Activated CD8-positive, alpha-beta memory T cell treated with anti-CD3 and anti-CD28 coated beads for 24 hours (primary cell): Measurements from ENCODE around the gene ACAA2.
A peak's percentile ranks its signal among the peaks of the same experiment; 100 is the strongest.

Source experiments
- DNase-seq: peaks from one replicate; pipeline ENCODE4 v3.0.0-alpha.2; 2020

ACAA2 gene

DNA sequence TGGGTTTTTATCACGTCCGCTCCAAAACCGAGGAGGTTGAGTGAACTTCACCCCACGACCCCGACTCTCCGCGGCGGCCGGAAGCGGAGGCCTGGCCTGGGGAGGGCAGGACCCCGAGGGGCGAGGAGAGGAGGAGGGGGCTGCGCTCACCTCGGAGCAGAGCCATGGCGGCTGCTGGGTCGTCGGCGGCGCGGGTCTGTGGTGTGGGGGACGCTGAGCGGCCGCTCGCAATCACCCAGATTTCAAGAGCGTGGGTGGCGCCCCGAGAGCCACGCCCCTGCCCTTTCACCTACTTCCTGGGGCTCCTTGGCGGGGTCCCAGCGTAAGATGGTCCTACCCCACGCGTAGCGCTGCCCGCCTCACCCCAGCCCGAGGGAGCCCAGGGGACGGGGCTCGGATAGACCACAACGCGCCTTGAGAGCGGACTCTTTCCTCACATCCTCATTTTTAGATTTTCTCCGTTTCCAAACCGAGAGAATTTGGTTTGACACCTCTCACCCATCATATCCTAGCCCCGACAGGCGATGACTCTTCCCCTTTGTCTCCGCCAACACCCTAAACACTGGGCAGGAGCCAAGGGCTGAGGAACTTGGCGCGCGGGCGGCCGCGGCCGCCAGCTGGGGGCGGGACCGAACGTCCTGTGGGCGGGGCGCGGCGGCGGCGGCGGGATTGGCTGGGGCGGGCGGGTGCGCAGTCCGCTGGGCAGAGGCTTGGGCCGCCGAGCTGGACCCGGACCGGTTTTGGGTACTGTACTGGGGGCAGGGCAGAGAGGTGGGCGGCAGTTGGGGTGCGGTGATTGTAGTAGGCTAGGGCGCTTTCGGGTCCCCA lies at the start of gene ACAA2:
ACAA2 (minus strand) TSS at position 215 of the 828 bp plus-strand sequence; CDS start at position 166, 49 bp downstream.
- peak; percentile 94 for DNase-seq

DNA sequence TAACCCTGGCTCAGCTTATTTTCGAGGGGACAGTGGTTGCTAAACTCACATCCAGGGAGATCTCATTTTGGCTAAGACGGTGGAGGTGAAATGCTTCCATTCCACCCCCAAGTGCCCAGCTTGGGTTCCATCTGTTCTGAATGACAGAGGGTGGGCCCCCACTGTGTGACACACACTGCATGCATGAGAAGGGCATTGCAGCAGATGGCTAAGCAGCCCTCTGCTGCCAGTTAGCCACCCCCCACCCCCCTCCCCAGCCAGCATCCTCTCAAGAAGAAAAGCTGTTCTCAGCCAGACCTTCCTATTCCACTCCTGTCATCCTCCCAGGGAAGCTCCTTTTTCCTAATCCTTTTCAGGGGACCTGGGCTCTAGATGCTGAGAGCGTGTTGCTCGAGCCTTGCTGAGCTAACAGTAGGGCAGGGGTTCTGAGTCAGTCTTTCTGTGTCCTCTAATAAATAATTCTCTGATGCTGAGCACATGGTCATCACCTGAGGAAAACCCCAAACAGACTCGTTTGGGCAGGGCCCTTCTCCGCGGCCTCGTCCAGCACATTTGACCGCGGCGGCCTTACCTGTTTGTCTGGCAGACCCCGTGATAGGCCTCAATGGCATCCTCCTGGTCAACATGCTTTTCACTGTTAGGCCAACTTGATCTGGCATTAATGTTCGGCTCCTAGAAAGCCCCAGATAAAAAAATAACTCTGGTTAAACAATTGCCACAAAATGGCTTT lies 49.5 kb upstream of the ACAA2 start:
- no peak for DNase-seq

GRCh38 chr18:49861659-49862058 lies 48.3 kb upstream of the ACAA2 start:
- no peak for DNase-seq

- DNase-seq, result no peak
These were observed 46.4 kb upstream of the ACAA2 start for GRCh38 chr18:49859725-49860124.

DNA sequence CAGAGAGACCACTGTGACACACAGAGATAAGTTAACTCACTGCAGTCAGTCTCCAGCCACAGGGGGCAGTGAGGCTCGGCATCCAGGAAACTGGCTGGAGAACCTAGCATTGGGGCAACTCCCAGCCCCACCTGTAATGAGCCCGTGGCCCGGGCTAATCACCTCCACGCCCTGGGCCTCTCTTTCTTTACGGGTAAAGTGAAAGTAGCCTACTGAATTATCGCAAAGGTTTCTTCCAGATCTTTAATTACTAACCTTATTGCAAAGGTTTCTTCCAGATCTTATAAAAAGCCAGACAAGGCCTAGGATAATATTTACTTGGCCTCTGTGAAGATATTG lies 45.7 kb upstream of the ACAA2 start:
- DNase-seq, result no peak

- DNase-seq, result peak; percentile 85
These were observed 45.1 kb upstream of the ACAA2 start for GRCh38 chr18:49858309-49859020.

- no peak for DNase-seq
These were observed 44.4 kb upstream of the ACAA2 start for GRCh38 chr18:49857708-49858107.

GRCh38 chr18:49856496-49856895 lies 43.2 kb upstream of the ACAA2 start:
- DNase-seq, result no peak

GRCh38 chr18:49855711-49856415 lies 42.5 kb upstream of the ACAA2 start:
- DNase-seq, result no peak

DNA sequence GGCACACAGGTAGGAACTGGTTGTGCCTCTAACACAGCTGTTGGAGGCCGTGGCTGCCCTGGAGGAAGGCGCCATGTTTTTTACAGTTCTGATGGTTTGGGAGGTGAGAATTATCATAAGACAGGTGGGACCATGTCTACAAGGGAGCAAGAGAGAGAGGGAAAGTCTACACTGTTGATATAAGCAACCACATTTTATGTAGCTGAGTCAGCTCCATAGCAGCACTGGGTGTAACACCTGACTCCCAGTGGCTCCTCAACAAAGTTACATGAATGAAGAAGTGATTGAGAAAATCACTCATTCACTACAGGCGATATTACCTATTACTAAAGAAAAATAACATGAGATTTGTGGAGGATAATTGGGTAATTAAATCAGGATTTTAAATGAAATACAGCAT lies 41.3 kb upstream of the ACAA2 start:
- DNase-seq, result no peak

GRCh38 chr18:49853436-49853835 lies 40.1 kb upstream of the ACAA2 start:
- no peak for DNase-seq

GRCh38 chr18:49853011-49853410 lies 39.7 kb upstream of the ACAA2 start:
- peak; percentile 19 for DNase-seq

DNA sequence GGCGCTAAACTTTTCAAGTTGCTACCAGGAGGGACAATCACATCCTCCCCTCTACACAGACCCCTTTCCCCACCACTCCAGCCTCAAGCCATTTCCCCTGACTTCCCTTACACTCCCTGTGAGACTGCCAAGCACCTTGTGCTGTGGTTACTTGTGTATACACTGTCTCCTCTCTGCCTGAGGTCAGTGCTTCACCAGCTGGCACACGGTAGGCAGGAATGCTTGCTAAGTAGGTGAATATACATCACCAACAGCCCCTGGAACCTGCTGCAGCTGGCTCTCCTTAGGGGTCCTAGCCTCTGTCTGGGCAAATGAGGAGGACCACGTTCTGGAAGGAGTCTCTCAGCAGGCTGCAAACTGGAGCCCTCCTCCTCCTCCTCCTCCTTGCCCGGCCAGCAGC lies 38.3 kb upstream of the ACAA2 start:
- DNase-seq, result no peak

DNA sequence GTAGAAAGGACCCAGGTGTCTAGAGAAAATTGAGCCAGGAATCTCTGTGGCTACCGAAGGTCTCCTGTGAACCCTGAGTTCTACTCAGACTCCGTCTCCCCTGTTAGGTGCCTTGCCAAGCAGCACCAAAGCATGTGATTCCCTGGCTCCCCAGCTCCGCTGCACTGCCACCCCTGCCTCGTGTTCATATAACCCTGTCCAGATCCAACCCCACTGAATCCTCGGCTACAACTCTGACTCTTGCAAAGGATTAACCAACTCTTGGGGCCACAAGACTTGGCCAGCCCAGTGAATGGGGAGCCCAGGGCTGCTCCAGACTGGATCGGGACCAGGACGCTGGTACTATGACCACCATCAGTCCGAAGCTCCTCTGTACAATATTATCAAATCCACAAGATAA lies 37.3 kb upstream of the ACAA2 start:
- DNase-seq, result no peak

DNA sequence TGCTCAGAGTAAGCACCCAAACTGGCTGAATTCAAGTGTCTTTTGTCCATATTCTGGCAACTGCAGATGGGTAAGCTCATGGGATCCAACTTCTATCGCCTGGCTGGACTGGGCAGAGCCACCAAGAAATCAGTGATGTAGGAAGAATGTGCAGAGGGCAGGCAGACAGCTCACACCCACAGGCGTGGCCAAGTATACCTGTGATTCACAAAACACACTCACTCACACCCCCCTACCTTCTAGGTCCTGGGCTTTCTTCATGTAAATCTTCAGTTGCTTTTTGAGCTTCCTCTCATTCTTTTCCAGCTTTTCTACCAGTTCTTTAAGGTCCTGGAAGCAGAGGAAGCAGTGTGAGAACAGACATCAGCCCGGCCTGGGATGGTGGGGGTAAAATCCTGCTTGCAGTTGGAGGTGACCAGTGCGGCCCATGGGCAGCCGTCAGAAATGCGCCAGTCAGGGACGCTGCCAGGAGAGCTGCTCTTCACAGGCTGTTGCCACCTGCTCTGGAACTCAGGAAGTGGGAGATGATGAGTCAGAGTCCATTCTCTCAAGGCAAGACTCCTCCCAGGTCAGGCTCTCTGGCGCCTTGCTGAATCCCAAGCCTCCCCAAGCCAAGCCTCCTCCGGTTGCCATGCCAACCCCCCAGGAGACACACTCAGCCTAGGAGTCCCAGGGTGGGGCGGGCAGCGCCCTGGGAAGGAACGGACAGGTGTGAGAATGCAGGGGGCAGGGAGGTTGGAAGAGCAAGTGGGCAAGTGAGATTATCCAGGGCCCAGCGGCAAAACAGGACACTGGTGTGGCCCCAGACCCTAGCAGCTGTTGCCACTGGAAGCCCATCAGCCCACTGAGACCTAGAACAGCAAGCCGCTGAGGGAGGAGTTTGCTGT lies 36.2 kb upstream of the ACAA2 start:
- no peak for DNase-seq

GRCh38 chr18:49848115-49848514 lies 34.8 kb upstream of the ACAA2 start:
- DNase-seq, result no peak

DNA sequence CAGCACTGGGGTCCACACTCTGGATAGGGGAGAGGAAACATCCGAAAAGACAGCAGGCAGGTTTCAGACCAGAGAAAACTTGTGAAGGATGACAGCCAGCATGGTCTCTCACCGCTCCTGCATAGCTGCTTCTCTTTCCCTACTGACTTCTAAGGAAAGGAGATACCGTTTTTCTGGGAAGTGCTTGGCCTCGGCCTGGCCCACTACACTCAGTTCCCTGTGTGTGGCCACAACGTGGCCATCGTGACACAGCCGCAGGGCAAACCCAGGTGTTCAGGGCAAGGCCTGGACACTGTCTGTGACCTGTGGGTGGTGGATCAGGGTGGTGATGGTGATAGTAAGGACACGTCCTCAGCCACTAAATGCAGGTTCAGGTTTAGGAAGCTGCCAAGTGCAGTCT lies 34.2 kb upstream of the ACAA2 start:
- DNase-seq, result no peak

- DNase-seq, result no peak
These were observed 33.6 kb upstream of the ACAA2 start for GRCh38 chr18:49846718-49847470.

DNA sequence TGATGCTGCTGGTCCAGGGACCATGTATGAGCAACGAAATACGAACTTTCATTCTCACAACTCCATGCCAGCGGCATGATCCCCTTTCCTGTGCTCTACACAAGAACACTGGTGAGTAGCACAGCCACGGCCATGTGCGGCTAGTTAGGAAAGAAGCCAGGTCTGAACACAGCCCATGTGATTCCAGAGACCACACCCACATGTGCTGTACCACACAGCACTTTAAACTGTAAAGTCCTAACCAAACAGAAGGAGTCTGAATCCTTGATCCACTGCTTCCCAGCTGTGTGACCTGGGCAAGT lies 33.0 kb upstream of the ACAA2 start:
- no peak for DNase-seq

- DNase-seq, result no peak
These were observed 32.5 kb upstream of the ACAA2 start for GRCh38 chr18:49845629-49846360.

DNA sequence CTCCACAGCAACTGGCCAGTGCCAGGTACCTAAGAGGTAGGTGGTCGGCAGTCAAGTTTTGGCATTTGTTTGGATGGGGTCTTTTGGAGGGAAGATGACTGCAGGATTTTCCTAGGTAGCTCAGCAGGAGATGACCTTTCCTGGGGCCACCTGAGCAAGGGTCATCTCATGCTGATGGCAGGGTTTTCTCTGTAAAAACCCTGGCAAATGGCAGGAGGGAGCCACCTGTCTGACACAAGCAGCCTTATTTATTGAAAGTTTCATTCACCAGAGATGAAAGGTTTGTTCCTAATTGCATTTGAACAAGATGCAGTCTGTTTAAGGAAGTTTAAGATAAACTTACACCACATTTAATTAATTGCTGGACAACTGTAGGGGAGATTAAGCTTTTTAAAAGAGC lies 31.6 kb upstream of the ACAA2 start:
- no peak for DNase-seq
